Central memory CD8-positive, alpha-beta T cell (primary cell): ENCODE results near the gene ASPRV1.

ENCODE experiments used
- ATAC-seq: fragments of 150-1000 bp; cut with Tn5 transposase; replicated peaks from 2 replicates; pipeline ENCODE4 v1.10.0; 2022; ENCODE audit warnings: mild to moderate bottlenecking, moderate FRiP score, moderate number of reproducible peaks; ENCODE audit not compliant: poor library complexity, severe bottlenecking; ENCODE audit errors: extremely low read depth
- DNase-seq, 2 donors: peaks; one replicate each; pipeline ENCODE4 v3.0.0; 2021; ENCODE audit warnings: low spot score in 2 of 2
- H3K27ac Mint-ChIP-seq: one replicate; pipeline ENCODE4 v1.8.0; 2022; ENCODE audit warnings: low read depth, mild to moderate bottlenecking, moderate library complexity, mixed read lengths
- H3K27me3 Mint-ChIP-seq: one replicate; pipeline ENCODE4 v1.8.0; 2022; ENCODE audit warnings: mixed read lengths
- H3K36me3 Mint-ChIP-seq: one replicate; pipeline ENCODE4 v1.8.0; 2022; ENCODE audit warnings: mild to moderate bottlenecking, moderate library complexity, mixed read lengths; ENCODE audit not compliant: insufficient read depth
- H3K4me1 Mint-ChIP-seq: one replicate; pipeline ENCODE4 v1.8.0; 2022; ENCODE audit warnings: mixed read lengths
- H3K4me3 Mint-ChIP-seq: one replicate; pipeline ENCODE4 v1.8.0; 2022; ENCODE audit warnings: mild to moderate bottlenecking, moderate library complexity, mixed read lengths
- H3K9me3 Mint-ChIP-seq: one replicate; pipeline ENCODE4 v1.8.0; 2022; ENCODE audit warnings: mixed read lengths

ASPRV1 gene

GRCh38 chr2:69940691-69941090 is 20.7 kb downstream of the ASPRV1 start:
- Mint-ChIP-seq H3K4me3 (no peak overlapping the region), H3K27me3 (no peaks in the 10 kb centered on the region), H3K27ac (no peak overlapping the region), H3K36me3 (peaks cover 49% of the 10 kb centered on the region), H3K4me1 (peaks cover 10% of the 10 kb centered on the region), H3K9me3 (no peaks in the 10 kb centered on the region)
- ATAC-seq = no peak
- no peak for DNase-seq

- ATAC-seq (no peak), DNase-seq (no peak)
- peaks cover 6% of the 10 kb centered on the region for H3K4me1 Mint-ChIP-seq
- no peaks in the 10 kb centered on the region for H3K27me3 Mint-ChIP-seq
- no peak overlapping the region for H3K4me3 Mint-ChIP-seq
- H3K36me3 Mint-ChIP-seq = peaks cover 56% of the 10 kb centered on the region
- H3K27ac Mint-ChIP-seq = no peak overlapping the region
- H3K9me3 Mint-ChIP-seq = no peaks in the 10 kb centered on the region
Measured at GRCh38 chr2:69939722-69940121, 21.7 kb downstream of the ASPRV1 start.

- Mint-ChIP-seq H3K27me3 (no peaks in the 10 kb centered on the region), H3K4me1 (peaks cover 12% of the 10 kb centered on the region), H3K27ac (no peak overlapping the region)
Measured at GRCh38 chr2:69937968-69938367, 23.5 kb downstream of the ASPRV1 start.

GRCh38 chr2:69936906-69937305 is 24.5 kb downstream of the ASPRV1 start:
- H3K4me3 Mint-ChIP-seq = no peak overlapping the region
- H3K9me3 Mint-ChIP-seq = no peaks in the 10 kb centered on the region
- H3K4me1 Mint-ChIP-seq = peaks cover 18% of the 10 kb centered on the region
- H3K27me3 Mint-ChIP-seq = no peaks in the 10 kb centered on the region
- no peak overlapping the region for H3K27ac Mint-ChIP-seq
- ATAC-seq (no peak), DNase-seq (no peak)
- peaks cover 53% of the 10 kb centered on the region for H3K36me3 Mint-ChIP-seq

More at GRCh38 chr2:69937968-69938367, 23.5 kb downstream of the ASPRV1 start:
- Mint-ChIP-seq H3K9me3 (no peaks in the 10 kb centered on the region), H3K36me3 (peaks cover 53% of the 10 kb centered on the region), H3K4me3 (no peak overlapping the region)
- no peak for ATAC-seq
- DNase-seq = no peak

GRCh38 chr2:69935011-69935410 is 26.4 kb downstream of the ASPRV1 start:
- peaks cover 44% of the 10 kb centered on the region for H3K36me3 Mint-ChIP-seq
- H3K27me3 Mint-ChIP-seq = no peaks in the 10 kb centered on the region
- H3K9me3 Mint-ChIP-seq = no peaks in the 10 kb centered on the region
- no peak for ATAC-seq
- H3K27ac Mint-ChIP-seq = no peak overlapping the region
- peaks cover 26% of the 10 kb centered on the region for H3K4me1 Mint-ChIP-seq
- H3K4me3 Mint-ChIP-seq = no peak overlapping the region
- DNase-seq = no peak

GRCh38 chr2:69934614-69934908 is 26.9 kb downstream of the ASPRV1 start:
- DNase-seq (no peak), ATAC-seq (no peak)
- Mint-ChIP-seq H3K27ac (peak overlapping the region; percentile 42), H3K36me3 (peaks cover 41% of the 10 kb centered on the region), H3K4me1 (peaks cover 26% of the 10 kb centered on the region), H3K4me3 (no peak overlapping the region), H3K9me3 (no peaks in the 10 kb centered on the region), H3K27me3 (no peaks in the 10 kb centered on the region)

- no peak overlapping the region for H3K4me3 Mint-ChIP-seq
- no peak for DNase-seq
- H3K4me1 Mint-ChIP-seq = peaks cover 26% of the 10 kb centered on the region
- H3K36me3 Mint-ChIP-seq = peaks cover 37% of the 10 kb centered on the region
- H3K27ac Mint-ChIP-seq = peak overlapping the region; percentile 42
- no peak for ATAC-seq
- no peaks in the 10 kb centered on the region for H3K27me3 Mint-ChIP-seq
- H3K9me3 Mint-ChIP-seq = no peaks in the 10 kb centered on the region
Measured at GRCh38 chr2:69933839-69934613, 27.4 kb downstream of the ASPRV1 start.

- Mint-ChIP-seq H3K4me3 (no peak overlapping the region), H3K27ac (no peak overlapping the region), H3K4me1 (peaks cover 26% of the 10 kb centered on the region)
Measured at GRCh38 chr2:69933254-69933828, 28.1 kb downstream of the ASPRV1 start.

GRCh38 chr2:69932596-69932922 is 28.9 kb downstream of the ASPRV1 start:
- Mint-ChIP-seq H3K36me3 (peaks cover 22% of the 10 kb centered on the region), H3K4me1 (peaks cover 26% of the 10 kb centered on the region), H3K27ac (no peak overlapping the region), H3K9me3 (no peaks in the 10 kb centered on the region), H3K27me3 (no peaks in the 10 kb centered on the region), H3K4me3 (no peak overlapping the region)
- DNase-seq (no peak), ATAC-seq (no peak)

More at GRCh38 chr2:69933254-69933828, 28.1 kb downstream of the ASPRV1 start:
- Mint-ChIP-seq H3K27me3 (no peaks in the 10 kb centered on the region), H3K36me3 (peaks cover 30% of the 10 kb centered on the region), H3K9me3 (no peaks in the 10 kb centered on the region)
- DNase-seq = no peak
- ATAC-seq = no peak

- peak overlapping the region; percentile 2 for H3K4me3 Mint-ChIP-seq
- H3K36me3 Mint-ChIP-seq = peaks cover 17% of the 10 kb centered on the region
- no peaks in the 10 kb centered on the region for H3K9me3 Mint-ChIP-seq
- H3K27me3 Mint-ChIP-seq = no peaks in the 10 kb centered on the region
- ATAC-seq = no peak
- peaks cover 26% of the 10 kb centered on the region for H3K4me1 Mint-ChIP-seq
- no peak for DNase-seq
- H3K27ac Mint-ChIP-seq = peak overlapping the region; percentile 81
Measured at GRCh38 chr2:69931832-69932595, 29.4 kb downstream of the ASPRV1 start.

GRCh38 chr2:69926849-69927515 is 34.4 kb downstream of the ASPRV1 start:
- no peak for DNase-seq
- no peak overlapping the region for H3K4me3 Mint-ChIP-seq

GRCh38 chr2:69923116-69923515 is 38.3 kb downstream of the ASPRV1 start:
- Mint-ChIP-seq H3K9me3 (no peaks in the 10 kb centered on the region), H3K36me3 (peaks cover 20% of the 10 kb centered on the region), H3K4me3 (no peak overlapping the region), H3K27me3 (no peaks in the 10 kb centered on the region), H3K27ac (no peak overlapping the region), H3K4me1 (peaks cover 10% of the 10 kb centered on the region)
- no peak for DNase-seq
- ATAC-seq = no peak

More at GRCh38 chr2:69926849-69927515, 34.4 kb downstream of the ASPRV1 start:
- no peak for ATAC-seq
- no peaks in the 10 kb centered on the region for H3K9me3 Mint-ChIP-seq
- peaks cover 19% of the 10 kb centered on the region for H3K4me1 Mint-ChIP-seq
- H3K27me3 Mint-ChIP-seq = no peaks in the 10 kb centered on the region
- H3K27ac Mint-ChIP-seq = no peak overlapping the region
- H3K36me3 Mint-ChIP-seq = peaks cover 12% of the 10 kb centered on the region
